Superior temporal gyrus (tissue), 1 donor: ENCODE data around the gene FLVCR1.

Experiments
- DNase-seq: peaks from one replicate; pipeline ENCODE4 v3.0.0-alpha.2; 2016; ENCODE audit errors: extremely low spot score

FLVCR1 gene

DNA sequence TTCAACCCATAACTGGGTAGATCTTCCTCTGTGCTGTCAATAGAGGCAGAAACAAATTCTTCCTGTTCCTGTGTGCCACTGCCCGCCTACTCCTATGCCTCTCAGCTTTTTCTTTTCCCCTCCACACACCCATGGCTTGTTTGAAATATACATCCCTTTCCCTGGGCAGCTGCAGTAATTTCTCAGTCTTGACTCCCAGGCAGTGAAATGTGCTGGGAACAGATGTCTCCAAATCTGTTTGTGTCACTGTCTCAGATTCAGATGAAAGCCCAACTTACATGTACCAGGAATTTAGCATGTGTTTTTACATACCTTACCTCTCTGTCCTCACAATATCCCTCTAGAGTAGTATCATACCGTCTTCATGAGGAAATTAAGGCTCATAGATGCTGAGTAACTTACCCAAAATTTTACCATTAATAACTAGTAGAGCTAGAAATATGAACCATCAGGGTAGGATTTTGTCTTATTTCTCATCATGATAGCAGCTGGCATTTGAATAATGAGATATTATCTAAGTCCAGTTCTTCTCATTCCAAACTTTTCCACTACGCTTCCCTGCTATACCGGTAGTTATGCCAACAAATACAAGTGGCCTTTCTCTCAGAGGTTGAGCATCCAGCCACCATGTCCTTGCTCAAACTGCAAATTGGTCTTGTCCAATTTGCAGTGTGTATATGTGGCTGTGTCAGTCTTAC is 87.5 kb downstream of the FLVCR1 start:
- no peak for DNase-seq

DNA sequence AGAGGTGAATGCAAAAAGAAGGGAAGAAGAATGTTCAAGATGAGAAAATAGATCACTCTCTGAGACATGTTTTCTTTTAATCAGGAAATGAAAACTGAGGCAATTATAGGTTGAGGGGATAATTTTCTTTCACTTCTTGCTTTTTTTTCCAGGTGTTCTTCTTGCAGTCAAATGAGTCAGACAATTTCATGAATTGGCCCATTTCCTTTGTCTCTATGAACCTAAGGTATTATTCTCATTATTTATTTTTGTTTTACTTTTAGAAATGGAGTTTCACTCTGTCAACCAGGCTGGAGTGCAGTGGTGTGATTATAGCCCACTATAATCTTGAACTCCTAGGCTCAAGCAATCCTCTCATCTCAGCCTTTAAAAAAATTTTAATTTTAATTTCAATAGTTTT is 88.8 kb downstream of the FLVCR1 start:
- DNase-seq, result no peak
